RWPE2 (cell line): Measurements from ENCODE around the gene PROM1.

Experiments
- ATAC-seq: fragments of 200-7000 bp; cut with Tn5 transposase; 3 replicates; pipeline ENCODE4 v1.9.1; 2021; ENCODE audit warnings: low read depth
- DNase-seq: peaks from one replicate; pipeline ENCODE4 v3.0.0-alpha.2; 2020; ENCODE audit warnings: low spot score
- H3K27ac ChIP-seq: fragments of 450-650 bp; 2 replicates; pipeline ENCODE4 v1.5.1; 2017; ENCODE audit warnings: mild to moderate bottlenecking; ENCODE audit not compliant: poor library complexity, severe bottlenecking
- H3K27me3 ChIP-seq: fragments of 250-450 bp; sonication (Bioruptor Pico); 2 replicates; pipeline ENCODE4 v1.5.1; 2021; ENCODE audit warnings: mild to moderate bottlenecking, moderate library complexity; ENCODE audit not compliant: insufficient read depth, poor library complexity, severe bottlenecking
- H3K36me3 ChIP-seq: fragments of 250-450 bp; sonication (Bioruptor Pico); 2 replicates; pipeline ENCODE4 v1.5.1; 2020; ENCODE audit warnings: low read depth, mild to moderate bottlenecking, moderate library complexity
- H3K4me1 ChIP-seq: fragments of 250-450 bp; sonication (Bioruptor Pico); 2 replicates; pipeline ENCODE4 v1.5.1; 2021; ENCODE audit warnings: mild to moderate bottlenecking, moderate library complexity; ENCODE audit not compliant: insufficient read depth, poor library complexity, severe bottlenecking
- H3K4me3 ChIP-seq: fragments of 250-450 bp; sonication (Bioruptor Pico); 2 replicates; pipeline ENCODE4 v1.5.1; 2021; ENCODE audit warnings: mild to moderate bottlenecking, moderate library complexity; ENCODE audit not compliant: severe bottlenecking
- H3K9me3 ChIP-seq: fragments of 250-450 bp; sonication (Bioruptor Pico); 2 replicates; pipeline ENCODE4 v1.5.1; 2021; ENCODE audit warnings: mild to moderate bottlenecking, moderate library complexity; ENCODE audit not compliant: severe bottlenecking
- TF ChIP-seq, protein P1 (sequence below): fragments of 450-650 bp; IDR thresholded peaks from one replicate; pipeline ENCODE4 v1.5.1; 2017; ENCODE audit warnings: mild to moderate bottlenecking, moderate library complexity; ENCODE audit not compliant: poor library complexity, severe bottlenecking

PROM1 gene

DNA sequence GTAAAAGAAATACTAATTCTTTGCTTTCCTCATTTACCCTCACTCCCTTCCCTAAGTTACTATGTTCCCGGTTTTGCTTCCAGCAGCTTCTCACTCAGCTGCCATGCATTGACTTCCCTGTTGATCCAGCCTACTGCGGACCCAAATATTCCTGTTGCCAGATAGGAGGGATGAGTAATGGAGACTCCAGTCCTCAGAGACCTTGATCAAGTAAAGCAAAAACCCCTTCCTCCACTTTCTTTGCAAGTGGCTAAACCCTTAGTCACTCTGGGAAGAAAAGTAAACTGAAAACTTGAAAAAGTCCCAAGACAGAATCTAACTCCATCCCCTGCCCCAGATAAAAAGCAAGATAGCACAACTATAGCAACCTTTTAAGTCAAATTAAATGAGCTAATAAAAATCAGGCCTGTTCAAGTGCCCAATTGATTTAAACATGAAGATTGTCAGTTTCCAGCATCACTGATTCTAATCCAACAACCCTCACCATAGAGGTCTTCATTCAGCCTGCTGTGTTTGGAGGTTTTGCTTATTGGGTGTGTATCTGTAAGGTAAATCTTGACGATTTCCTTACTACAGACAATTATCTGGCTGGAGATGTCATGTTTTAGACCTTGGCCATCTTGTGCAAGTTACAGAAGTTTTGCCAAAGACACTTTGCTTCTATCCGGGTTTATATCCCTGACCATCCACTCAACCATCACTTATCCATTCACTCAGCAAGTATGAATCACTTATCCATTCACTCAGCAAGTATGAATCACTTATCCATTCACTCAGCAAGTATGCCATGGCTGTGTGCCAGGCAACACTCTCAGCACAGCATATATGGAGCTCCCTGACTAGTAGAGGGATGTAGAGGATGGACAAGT, 162.9 kb downstream of the PROM1 start:
- H3K36me3 ChIP-seq: no peaks in the 10 kb centered on the region
- H3K4me1 ChIP-seq: peaks cover 48% of the 10 kb centered on the region
- H3K4me3 ChIP-seq: no peak overlapping the region
- DNase-seq (peak; percentile 89), ATAC-seq (peak; percentile 93)
- H3K27ac ChIP-seq: peak overlapping the region; percentile 98
- TF ChIP-seq, protein P1, sequence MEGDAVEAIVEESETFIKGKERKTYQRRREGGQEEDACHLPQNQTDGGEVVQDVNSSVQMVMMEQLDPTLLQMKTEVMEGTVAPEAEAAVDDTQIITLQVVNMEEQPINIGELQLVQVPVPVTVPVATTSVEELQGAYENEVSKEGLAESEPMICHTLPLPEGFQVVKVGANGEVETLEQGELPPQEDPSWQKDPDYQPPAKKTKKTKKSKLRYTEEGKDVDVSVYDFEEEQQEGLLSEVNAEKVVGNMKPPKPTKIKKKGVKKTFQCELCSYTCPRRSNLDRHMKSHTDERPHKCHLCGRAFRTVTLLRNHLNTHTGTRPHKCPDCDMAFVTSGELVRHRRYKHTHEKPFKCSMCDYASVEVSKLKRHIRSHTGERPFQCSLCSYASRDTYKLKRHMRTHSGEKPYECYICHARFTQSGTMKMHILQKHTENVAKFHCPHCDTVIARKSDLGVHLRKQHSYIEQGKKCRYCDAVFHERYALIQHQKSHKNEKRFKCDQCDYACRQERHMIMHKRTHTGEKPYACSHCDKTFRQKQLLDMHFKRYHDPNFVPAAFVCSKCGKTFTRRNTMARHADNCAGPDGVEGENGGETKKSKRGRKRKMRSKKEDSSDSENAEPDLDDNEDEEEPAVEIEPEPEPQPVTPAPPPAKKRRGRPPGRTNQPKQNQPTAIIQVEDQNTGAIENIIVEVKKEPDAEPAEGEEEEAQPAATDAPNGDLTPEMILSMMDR: no peak
- H3K27me3 ChIP-seq: no peaks in the 10 kb centered on the region
- H3K9me3 ChIP-seq: no peaks in the 10 kb centered on the region

DNA sequence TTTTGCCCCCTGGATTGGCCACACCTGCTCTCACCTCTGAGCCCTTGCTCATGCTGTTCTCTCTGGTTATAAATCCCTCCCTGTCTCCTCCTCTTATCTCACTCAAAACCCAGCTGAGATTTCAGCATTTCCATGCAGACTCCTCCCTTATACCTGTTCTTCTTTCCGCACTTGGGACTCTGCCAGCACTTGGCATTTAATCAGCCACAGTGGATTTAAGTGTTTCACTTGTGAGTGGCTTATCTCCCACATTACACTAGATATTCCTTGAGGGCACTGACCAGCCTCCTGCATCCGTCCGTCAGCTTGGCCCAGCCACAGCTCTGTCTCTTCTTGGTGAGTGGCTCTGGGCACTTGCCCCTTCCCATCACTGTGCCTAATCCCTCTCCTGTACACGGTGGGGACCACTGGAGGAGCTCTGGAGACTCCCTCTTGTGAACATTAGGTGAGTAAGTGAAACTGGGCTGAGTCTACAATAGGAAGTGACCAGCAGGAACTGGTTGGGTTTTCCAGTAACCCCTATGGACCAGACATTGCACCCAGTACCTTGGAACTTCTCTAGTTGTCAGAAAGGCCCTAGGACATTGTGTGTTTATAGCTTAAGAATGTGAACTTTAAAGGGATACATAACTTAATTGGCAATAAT, 165.2 kb downstream of the PROM1 start:
- Histone ChIP-seq H3K36me3 (no peaks in the 10 kb centered on the region), H3K9me3 (no peaks in the 10 kb centered on the region), H3K4me1 (peaks cover 62% of the 10 kb centered on the region), H3K27ac (peak overlapping the region; percentile 98), H3K4me3 (peak overlapping the region; percentile 2), H3K27me3 (no peaks in the 10 kb centered on the region)
- DNase-seq: no peak
- TF ChIP-seq, protein P1: no peak
- ATAC-seq: peak; percentile 35
